Prostate gland (tissue), 2 donors: ENCODE results near the gene CDX1.

ENCODE experiments used
- POLR2A ChIP-seq: fragments of 450-650 bp; IDR thresholded peaks from one replicate; pipeline ENCODE4 v1.6.1; 2016; ENCODE audit warnings: antibody characterized with exemption, mild to moderate bottlenecking
- POLR2AphosphoS5 ChIP-seq: sonication (generic); formaldehyde crosslinking; IDR thresholded peaks from one replicate; pipeline ENCODE4 v1.6.1; 2017; ENCODE audit warnings: antibody characterized with exemption
- TF ChIP-seq, protein P1 (sequence below), 4 experiments: fragments of 200-600 bp in 2 of 4; fragments of 450-650 bp in 2 of 4; sonication (generic) in 2 of 4; IDR thresholded peaks; 1 replicate in 3 of 4; 2 replicates in 1 of 4; pipeline ENCODE4 v1.5.1; 2016 to 2019; ENCODE audit warnings: antibody characterized with exemption in 4 of 4, mild to moderate bottlenecking in 2 of 4, moderate library complexity in 2 of 4

DNA sequence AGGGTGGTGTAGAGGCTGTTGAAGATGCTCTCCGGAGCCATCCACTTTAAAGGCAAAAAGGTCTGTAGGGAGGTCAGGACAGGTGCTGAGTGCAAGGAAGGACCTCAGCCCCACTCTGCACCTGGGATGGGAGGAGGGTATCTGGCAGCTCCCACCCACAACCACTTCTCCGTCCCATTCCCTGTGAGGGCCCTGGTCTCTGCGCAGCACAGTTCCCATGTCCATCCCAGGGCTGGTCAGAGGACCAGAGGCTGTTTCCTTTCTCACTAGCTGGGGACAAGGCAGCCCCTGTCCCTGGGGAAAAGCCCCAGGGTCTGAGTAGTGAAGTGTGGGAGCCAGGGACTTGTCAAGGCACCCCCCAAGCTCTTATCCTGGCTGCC is 46.5 kb upstream of the CDX1 start:
- TF ChIP-seq, protein P1, sequence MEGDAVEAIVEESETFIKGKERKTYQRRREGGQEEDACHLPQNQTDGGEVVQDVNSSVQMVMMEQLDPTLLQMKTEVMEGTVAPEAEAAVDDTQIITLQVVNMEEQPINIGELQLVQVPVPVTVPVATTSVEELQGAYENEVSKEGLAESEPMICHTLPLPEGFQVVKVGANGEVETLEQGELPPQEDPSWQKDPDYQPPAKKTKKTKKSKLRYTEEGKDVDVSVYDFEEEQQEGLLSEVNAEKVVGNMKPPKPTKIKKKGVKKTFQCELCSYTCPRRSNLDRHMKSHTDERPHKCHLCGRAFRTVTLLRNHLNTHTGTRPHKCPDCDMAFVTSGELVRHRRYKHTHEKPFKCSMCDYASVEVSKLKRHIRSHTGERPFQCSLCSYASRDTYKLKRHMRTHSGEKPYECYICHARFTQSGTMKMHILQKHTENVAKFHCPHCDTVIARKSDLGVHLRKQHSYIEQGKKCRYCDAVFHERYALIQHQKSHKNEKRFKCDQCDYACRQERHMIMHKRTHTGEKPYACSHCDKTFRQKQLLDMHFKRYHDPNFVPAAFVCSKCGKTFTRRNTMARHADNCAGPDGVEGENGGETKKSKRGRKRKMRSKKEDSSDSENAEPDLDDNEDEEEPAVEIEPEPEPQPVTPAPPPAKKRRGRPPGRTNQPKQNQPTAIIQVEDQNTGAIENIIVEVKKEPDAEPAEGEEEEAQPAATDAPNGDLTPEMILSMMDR (IDR thresholded peaks at IDR 0.05): no peak
- TF ChIP-seq POLR2AphosphoS5: no peak
- no peak for TF ChIP-seq POLR2A
